CD14-positive monocyte (primary cell): ENCODE measurements around the gene IQSEC3. TPM values are rescaled to one million over a fixed set of nuclear protein-coding genes. Genes with fewer than 3 reads are reported as not detected.

ENCODE experiments used
- DNase-seq, 3 donors: peaks; one replicate each; pipeline ENCODE4 v3.0.0-alpha.2; 2011 to 2022
- H2AFZ ChIP-seq: 2 replicates; pipeline ENCODE4 v1.6.0; 2012; ENCODE audit warnings: mild to moderate bottlenecking, low read depth, low read length, inconsistent platforms; ENCODE audit not compliant: insufficient read depth, poor library complexity, severe bottlenecking
- H3K27ac ChIP-seq, 2 donors: 1 replicate in 1 of 2; 2 replicates in 1 of 2; pipeline ENCODE4 v1.5.1; 2012 to 2013; ENCODE audit warnings: low read length in 2 of 2, control low read depth in 1 of 2, inconsistent platforms in 1 of 2, low read depth in 1 of 2, mild to moderate bottlenecking in 1 of 2
- H3K27me3 ChIP-seq, 2 donors: one replicate each; pipeline versions ENCODE4 v1.6.0 to v1.6.1; 2011 to 2013; ENCODE audit warnings: low read length in 2 of 2; ENCODE audit not compliant: control insufficient read depth in 2 of 2, insufficient read depth in 2 of 2
- H3K36me3 ChIP-seq, 2 donors: replicated peaks in 1 of 2; 1 replicate in 1 of 2; 2 replicates in 1 of 2; pipeline versions ENCODE4 v1.5.1 to v1.6.1; 2012 to 2013; ENCODE audit warnings: low read length in 2 of 2, control low read depth in 1 of 2, inconsistent platforms in 1 of 2, mild to moderate bottlenecking in 1 of 2; ENCODE audit not compliant: insufficient read depth in 2 of 2, control insufficient read depth in 1 of 2
- H3K4me1 ChIP-seq, 2 donors: 1 replicate in 1 of 2; 2 replicates in 1 of 2; pipeline versions ENCODE4 v1.5.1 to v1.6.1; 2012 to 2013; ENCODE audit warnings: low read length in 2 of 2, control low read depth in 1 of 2, inconsistent platforms in 1 of 2, mild to moderate bottlenecking in 1 of 2, moderate library complexity in 1 of 2; ENCODE audit not compliant: insufficient read depth in 2 of 2, control insufficient read depth in 1 of 2
- H3K4me2 ChIP-seq: replicated peaks from 2 replicates; pipeline ENCODE3; 2012; ENCODE audit warnings: low read length, moderate library complexity, mild to moderate bottlenecking; ENCODE audit not compliant: poor library complexity, severe bottlenecking; ENCODE audit errors: extremely low read depth
- H3K4me3 ChIP-seq, 3 experiments: fragments of 200-600 bp in 1 of 3; sonication (generic) in 1 of 3; replicated peaks in 1 of 3; 1 replicate in 2 of 3; 2 replicates in 1 of 3; pipeline ENCODE4 v1.5.1; 2011 to 2013; ENCODE audit warnings: low read length in 3 of 3, mild to moderate bottlenecking in 3 of 3, control low read depth in 2 of 3, low read depth in 2 of 3, inconsistent platforms in 1 of 3, moderate library complexity in 1 of 3
- H3K79me2 ChIP-seq: 2 replicates; pipeline ENCODE4 v1.6.0; 2012; ENCODE audit warnings: mild to moderate bottlenecking, control low read depth, inconsistent platforms, low read length, moderate library complexity; ENCODE audit not compliant: insufficient read depth
- H3K9ac ChIP-seq: 2 replicates; pipeline ENCODE4 v1.6.0; 2017; ENCODE audit warnings: low read length, mild to moderate bottlenecking; ENCODE audit not compliant: insufficient read depth, poor library complexity, severe bottlenecking
- H3K9me3 ChIP-seq, 2 donors: replicated peaks in 1 of 2; 1 replicate in 1 of 2; 2 replicates in 1 of 2; pipeline versions ENCODE4 v1.5.1 to v1.6.1; 2012 to 2013; ENCODE audit warnings: low read length in 2 of 2, control low read depth in 1 of 2; ENCODE audit not compliant: control insufficient read depth in 1 of 2, insufficient read depth in 1 of 2
- H4K20me1 ChIP-seq: 2 replicates; pipeline ENCODE4 v1.6.0; 2012; ENCODE audit warnings: mild to moderate bottlenecking, low read length, control low read depth, moderate library complexity; ENCODE audit not compliant: insufficient read depth
- H3K27ac Mint-ChIP-seq, 7 donors: one replicate each; pipeline ENCODE4 v1.8.0; 2020; ENCODE audit warnings: mild to moderate bottlenecking in 7 of 7, mixed read lengths in 7 of 7, moderate library complexity in 6 of 7, inconsistent platforms in 2 of 7
- H3K27me3 Mint-ChIP-seq, 3 donors: one replicate each; pipeline ENCODE4 v1.8.0; 2021 to 2022; ENCODE audit warnings: low read depth in 3 of 3, mild to moderate bottlenecking in 3 of 3, mixed read lengths in 3 of 3, moderate library complexity in 3 of 3, inconsistent platforms in 1 of 3
- H3K36me3 Mint-ChIP-seq, 2 donors: one replicate each; pipeline ENCODE4 v1.8.0; 2020; ENCODE audit warnings: mixed read lengths in 2 of 2, inconsistent platforms in 1 of 2, mild to moderate bottlenecking in 1 of 2
- H3K4me1 Mint-ChIP-seq: one replicate; pipeline ENCODE4 v1.8.0; 2020; ENCODE audit warnings: mild to moderate bottlenecking, mixed read lengths
- H3K4me3 Mint-ChIP-seq, 2 donors: one replicate each; pipeline ENCODE4 v1.8.0; 2020; ENCODE audit warnings: mild to moderate bottlenecking in 2 of 2, mixed read lengths in 2 of 2, moderate library complexity in 1 of 2
- H3K9me3 Mint-ChIP-seq, 7 donors: one replicate each; pipeline ENCODE4 v1.8.0; 2020 to 2022; ENCODE audit warnings: mixed read lengths in 7 of 7, mild to moderate bottlenecking in 6 of 7, moderate library complexity in 6 of 7, inconsistent platforms in 2 of 7
- CTCF ChIP-seq: fragments of 200-600 bp; IDR thresholded peaks from one replicate; pipeline ENCODE4 v1.8.0; 2022; ENCODE audit warnings: antibody characterized with exemption, mild to moderate bottlenecking
- WGBS: methylation state at CpG from one replicate; pipeline ENCODE4 v1.1.5; 2013; ENCODE audit warnings: missing lambda C conversion rate; ENCODE audit not compliant: insufficient coverage; 5-methylcytosine and 5-hydroxymethylcytosine counted together
- intact Hi-C, 2 donors: fragments of 100-400 bp; cut with micrococcal nuclease; formaldehyde crosslinking; loops; one replicate each; pipeline versions ENCODE4 v1.15.0 to v1.15.1; 2023
- polyA plus RNA-seq, 3 donors: library from polyadenylated mRNA; depleted of rRNA in 1 of 3; unstranded in 2 of 3; stranded (reverse) in 1 of 3; fragments of 300-500 nt in 2 of 3; fragments of >200 nt in 1 of 3; fragmentation: Illumina TruSeq in 2 of 3; gene quantifications; 1 replicate in 2 of 3; 2 replicates in 1 of 3; pipeline ENCODE4 v1.2.3, GENCODE V29; 2012 to 2021

The IQSEC3 gene
- polyA plus RNA-seq, 3 donors = not detected

- 94% methylated on average over 15 of the region's 21 CpGs for WGBS
- no peak for TF ChIP-seq CTCF
- Histone ChIP-seq H2AFZ (no peak overlapping the region), H3K4me3 (no peak overlapping the region), H4K20me1 (no peaks in the 10 kb centered on the region), H3K9ac (no peak overlapping the region), H3K79me2 (no peaks in the 10 kb centered on the region), H3K9me3 (peaks cover 0 to 9% of the 10 kb centered on the region in 2 donors), H3K4me2 (no peak overlapping the region), H3K4me1 (peaks cover 13 to 19% of the 10 kb centered on the region in 2 donors), H3K27ac (no peak overlapping the region), H3K27me3 (peaks cover 13 to 33% of the 10 kb centered on the region in 2 donors), H3K36me3 (peaks cover 0 to 23% of the 10 kb centered on the region in 2 donors)
- H3K36me3 Mint-ChIP-seq = peaks cover 30 to 56% of the 10 kb centered on the region in 2 donors
- intact Hi-C loops = no loop called here
- peaks cover 31 to 43% (median 35%) of the 10 kb centered on the region in 3 donors for H3K27me3 Mint-ChIP-seq
- H3K27ac Mint-ChIP-seq = no peak overlapping the region
- H3K4me3 Mint-ChIP-seq = no peak overlapping the region
- peaks cover 19% of the 10 kb centered on the region for H3K4me1 Mint-ChIP-seq
- no peak for DNase-seq
- H3K9me3 Mint-ChIP-seq = peaks cover 0 to 5% (median under 1%) of the 10 kb centered on the region in 7 donors
These were observed 140.3 kb downstream of the IQSEC3 start for GRCh38 chr12:206746-207440.

GRCh38 chr12:207804-208203, 141.2 kb downstream of the IQSEC3 start:
- Histone ChIP-seq H3K27ac (no peak overlapping the region), H3K27me3 (peaks cover 10 to 23% of the 10 kb centered on the region in 2 donors), H4K20me1 (no peaks in the 10 kb centered on the region), H3K4me1 (peaks cover 21 to 27% of the 10 kb centered on the region in 2 donors), H3K9ac (no peak overlapping the region), H2AFZ (no peak overlapping the region), H3K4me2 (no peak overlapping the region), H3K4me3 (no peak overlapping the region), H3K79me2 (no peaks in the 10 kb centered on the region), H3K9me3 (peaks cover 0 to 9% of the 10 kb centered on the region in 2 donors), H3K36me3 (peaks cover 0 to 16% of the 10 kb centered on the region in 2 donors)
- DNase-seq = no peak
- intact Hi-C loops = no loop called here
- Mint-ChIP-seq H3K4me1 (peaks cover 28% of the 10 kb centered on the region), H3K27me3 (peaks cover 22 to 33% (median 26%) of the 10 kb centered on the region in 3 donors), H3K27ac (no peak overlapping the region), H3K4me3 (no peak overlapping the region), H3K36me3 (peaks cover 21 to 47% of the 10 kb centered on the region in 2 donors), H3K9me3 (peaks cover 0 to 5% (median 0%) of the 10 kb centered on the region in 7 donors)
- TF ChIP-seq CTCF = no peak
- 95% methylated on average over 4 of the region's 10 CpGs for WGBS
